Testis (tissue), 2 donors: ENCODE data around the gene CADPS.

Experiments
- CTCF ChIP-seq, 3 experiments: fragments of 450-650 bp in 2 of 3; fragments of 200-600 bp in 1 of 3; sonication (generic) in 1 of 3; IDR thresholded peaks; one replicate each; pipeline ENCODE4 v1.5.1; 2016 to 2019; ENCODE audit warnings: antibody characterized with exemption in 3 of 3, mild to moderate bottlenecking in 2 of 3, moderate library complexity in 1 of 3
- POLR2A ChIP-seq: fragments of 450-650 bp; IDR thresholded peaks from one replicate; pipeline ENCODE4 v1.6.1; 2017; ENCODE audit warnings: antibody characterized with exemption, mild to moderate bottlenecking, moderate library complexity

- no peak for TF ChIP-seq POLR2A
- no peak for TF ChIP-seq CTCF (IDR thresholded peaks at IDR 0.05)
These were observed 38.0 kb downstream of the CADPS start for GRCh38 chr3:62837145-62837787.
